HG03432 (cell line): ENCODE data around the gene RSPH9.
"Not testable (repeated sequence)": the region's sequence is repeated elsewhere in the genome, so short reads cannot be mapped to it uniquely, and the experiment has no call there.

Experiments
- ATAC-seq: cut with Tn5 transposase; IDR thresholded peaks from one replicate; pipeline ENCODE4 v1.9.1; 2021; ENCODE audit warnings: mild to moderate bottlenecking, moderate library complexity; ENCODE audit not compliant: unreplicated experiment

Gene RSPH9

DNA sequence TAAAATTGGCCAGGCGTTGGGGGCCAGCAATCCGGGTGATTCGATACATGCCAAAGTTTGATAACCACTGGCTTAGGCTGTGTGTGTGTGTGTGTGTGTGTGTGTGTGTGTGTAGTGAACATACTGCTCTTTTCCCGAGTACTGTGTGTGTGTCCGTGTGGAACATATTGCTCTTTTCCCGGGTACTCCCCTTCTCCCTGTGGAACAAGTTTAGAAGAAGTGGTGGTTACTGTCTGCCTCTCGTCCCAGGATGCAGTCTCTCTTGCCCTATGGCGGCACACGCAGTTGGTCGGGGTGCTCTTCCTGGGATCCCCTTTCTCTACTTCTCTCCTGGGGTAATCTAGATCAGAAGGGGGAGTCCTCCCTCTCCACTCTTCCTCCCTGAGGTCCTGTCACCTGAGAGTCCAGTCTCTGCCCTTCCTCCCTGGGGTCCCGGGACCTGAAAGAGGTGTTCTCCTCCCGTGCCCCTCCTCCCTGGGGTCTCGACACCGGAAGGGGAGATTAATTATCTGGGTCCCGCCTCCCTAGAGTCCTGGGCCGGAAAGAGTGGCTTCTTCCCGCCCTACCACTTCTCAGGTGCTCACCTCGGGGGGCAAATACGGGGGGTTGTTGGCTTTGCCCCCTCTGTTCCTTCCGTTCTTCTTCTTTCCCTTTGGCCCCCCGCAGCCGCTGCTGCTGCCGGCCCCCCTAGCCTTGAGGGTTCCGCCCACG lies 16.3 kb upstream of the RSPH9 start:
- peak; percentile 20 for ATAC-seq

DNA sequence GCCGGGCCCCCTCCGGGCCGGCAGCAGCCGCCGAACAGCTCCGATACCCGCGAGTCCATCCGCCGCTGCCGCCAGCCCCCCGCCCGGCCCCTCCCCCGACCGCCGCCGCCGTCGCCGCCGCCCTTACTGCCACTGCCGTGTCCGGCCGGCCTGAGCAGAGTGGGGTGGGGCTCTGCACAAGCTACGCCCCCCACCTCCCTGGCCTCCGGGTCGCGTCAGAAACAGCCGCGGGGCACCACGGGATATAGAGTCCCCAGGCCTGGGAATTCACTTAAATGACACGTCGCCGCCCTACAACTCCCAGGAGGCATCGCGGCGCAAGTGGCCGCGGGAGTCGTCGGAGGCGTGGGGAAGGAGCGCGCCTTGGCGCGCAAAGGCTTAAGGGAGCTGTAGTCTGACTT lies 15.7 kb upstream of the RSPH9 start, which contains the start of gene GTPBP2:
GTPBP2 (minus strand) TSS at position 161 of the 401 bp plus-strand sequence; CDS start at position 59, 102 bp downstream.
- peak; percentile 84 for ATAC-seq

DNA sequence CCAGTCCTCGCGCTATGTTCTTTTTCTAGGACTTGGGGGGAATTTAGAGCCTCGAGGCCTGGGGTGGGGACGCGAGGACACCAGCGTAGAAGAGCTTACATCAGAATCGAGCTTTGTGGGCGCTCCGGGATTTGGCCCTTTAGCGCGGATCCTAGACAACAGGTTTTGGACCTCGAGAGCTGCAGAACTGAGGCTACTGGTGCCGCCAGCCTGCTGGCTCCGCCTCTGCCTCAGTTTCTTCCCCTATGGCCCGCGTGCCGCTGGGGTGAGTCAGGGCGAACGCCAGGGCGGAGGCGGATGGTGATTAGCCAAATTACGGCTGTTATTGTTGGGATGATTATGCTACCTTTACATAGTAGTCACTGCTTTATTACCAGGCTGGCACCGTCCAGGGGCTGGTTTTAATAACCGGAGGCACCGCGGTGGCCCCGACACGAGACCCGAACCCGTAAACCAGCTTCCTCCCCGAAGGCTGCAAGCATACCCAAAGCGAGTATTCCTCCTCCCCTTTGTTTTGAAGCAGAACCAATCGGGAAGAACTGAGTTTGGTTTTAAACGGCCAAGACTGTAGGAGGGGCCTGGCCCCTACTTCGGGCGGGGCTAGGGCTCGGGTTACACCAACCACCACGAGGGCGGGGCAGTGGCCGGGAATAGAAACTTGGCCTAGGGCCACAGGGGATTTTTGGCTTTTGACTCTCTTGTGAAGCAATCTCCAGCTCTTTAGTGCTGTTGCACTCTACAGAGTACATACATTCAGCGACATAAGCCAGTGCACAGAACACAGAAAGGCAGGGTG lies 15.1 kb upstream of the RSPH9 start:
- ATAC-seq = peak; percentile 70

DNA sequence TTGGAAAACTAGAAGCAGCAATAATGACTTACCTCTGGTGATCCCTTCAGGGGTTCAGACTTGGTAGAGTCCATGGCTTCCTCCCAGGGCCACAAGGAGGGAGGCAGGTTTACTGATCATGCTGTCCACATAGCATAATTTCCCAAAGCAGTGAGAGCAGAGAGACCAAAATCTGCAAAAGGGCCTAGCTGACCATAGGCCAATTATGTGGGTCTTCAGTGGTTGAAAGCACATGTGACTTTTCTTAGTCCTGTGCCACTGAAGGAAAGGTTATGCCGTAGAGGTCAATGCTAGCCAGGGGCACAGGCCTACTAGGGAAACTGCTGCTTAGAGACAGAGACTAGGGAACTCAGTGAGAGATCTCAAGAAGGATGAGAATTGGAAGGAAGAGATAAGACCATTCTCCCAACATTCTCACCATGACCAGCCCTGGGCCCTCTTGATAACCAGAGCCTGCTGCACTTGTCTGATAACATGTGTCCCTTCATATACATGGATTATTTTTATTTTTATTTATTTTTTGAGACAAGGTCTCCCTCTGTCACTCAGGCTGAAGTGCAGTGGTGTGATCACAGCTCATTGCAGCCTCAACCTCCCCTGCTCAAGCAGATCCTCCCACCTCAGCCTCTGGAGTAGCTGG lies 13.7 kb upstream of the RSPH9 start:
- ATAC-seq = no peak

DNA sequence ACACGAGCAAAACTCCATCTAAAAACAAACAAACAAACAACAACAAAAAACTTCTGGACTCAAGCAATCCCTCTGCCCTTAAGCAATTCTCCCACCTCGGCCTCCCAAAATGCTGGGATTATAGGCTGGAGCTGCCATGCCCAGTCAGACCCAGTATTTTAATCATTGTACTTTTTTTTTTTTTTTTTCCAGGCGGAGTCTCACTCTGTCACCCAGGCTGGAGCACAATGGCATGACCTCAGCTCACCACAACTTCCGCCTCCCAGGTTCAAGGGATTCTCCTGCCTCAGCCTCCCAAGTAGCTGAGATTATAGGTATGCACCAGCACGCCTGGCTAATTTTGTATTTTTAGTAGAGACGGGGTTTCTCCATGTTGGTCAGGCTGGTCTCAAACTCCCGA lies 11.8 kb upstream of the RSPH9 start:
- not testable (repeated sequence) for ATAC-seq

DNA sequence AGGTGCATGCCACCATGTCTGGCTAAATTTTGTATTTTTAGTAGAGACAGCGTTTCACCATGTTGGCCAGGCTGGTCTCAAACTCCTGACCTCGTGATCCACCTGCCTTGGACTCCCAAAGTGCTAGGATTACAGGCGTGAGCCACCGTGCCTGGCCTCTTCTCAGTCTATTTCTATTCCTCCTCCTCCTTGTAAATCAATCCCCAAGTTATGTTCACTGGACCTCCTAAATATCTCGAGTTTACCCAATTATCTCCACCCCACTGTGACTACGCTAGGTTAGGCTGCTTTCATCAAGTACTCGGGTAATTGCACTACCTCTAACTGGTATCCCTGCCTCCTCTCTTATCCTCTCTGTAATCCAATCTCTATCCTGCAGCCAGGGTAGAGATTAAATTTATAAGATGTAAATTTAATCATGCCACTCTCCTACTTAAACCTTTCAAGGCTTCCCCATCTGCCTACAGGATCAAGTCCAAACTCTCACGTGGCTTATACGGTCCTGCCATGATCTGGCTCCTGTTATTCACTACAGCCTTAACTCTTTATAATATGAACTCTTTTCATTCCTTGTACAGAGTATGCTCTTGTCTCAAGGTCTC lies 10.0 kb upstream of the RSPH9 start:
- ATAC-seq = no peak

DNA sequence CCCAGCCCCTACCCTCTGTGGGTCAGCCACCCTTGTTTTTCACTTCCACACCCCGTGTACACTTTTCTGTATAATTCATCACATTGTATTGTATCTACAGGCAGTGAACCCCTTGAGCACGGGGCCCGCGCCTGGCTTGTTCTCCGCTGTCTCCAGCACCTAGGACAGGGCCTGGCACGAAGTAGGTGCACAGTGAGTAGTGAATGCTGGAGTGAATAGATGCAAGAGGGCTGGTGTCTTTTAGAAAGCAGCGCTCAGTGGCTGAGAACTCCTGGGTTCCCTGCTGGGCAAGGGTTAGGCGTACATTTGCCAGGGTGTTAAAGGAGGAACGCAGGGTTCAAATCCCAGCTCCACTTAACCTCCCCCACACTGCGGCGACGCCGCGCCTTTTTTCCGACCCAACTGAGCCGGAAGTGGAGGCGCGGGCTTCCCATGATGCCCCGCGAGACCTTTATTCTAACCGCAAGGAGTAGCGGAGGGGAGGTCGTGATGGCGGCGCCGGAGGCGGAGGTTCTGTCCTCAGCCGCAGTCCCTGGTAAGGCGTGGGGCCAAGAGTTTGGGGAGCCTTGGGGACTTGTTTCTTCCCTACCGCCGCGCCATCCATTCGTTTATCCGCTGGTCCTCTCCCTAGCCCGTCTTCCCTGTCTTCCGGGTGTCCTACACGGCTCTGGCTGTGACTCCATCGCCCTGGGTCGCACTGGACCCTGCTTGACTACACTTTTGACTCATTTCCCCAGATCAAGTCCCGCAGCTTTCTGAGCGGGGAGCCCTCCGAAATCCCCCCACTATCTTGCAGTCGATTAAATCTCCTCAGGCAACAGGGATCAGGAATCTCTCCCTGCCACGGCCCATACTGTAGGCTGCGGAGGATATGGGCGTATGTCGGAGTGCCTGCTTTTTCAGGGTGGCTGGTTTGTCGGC lies 9.2 kb upstream of the RSPH9 start, which contains the start of gene MAD2L1BP:
MAD2L1BP (plus strand) TSS at position 454 of the 921 bp plus-strand sequence; CDS start at position 490, 36 bp downstream.
- peak; percentile 88 for ATAC-seq

DNA sequence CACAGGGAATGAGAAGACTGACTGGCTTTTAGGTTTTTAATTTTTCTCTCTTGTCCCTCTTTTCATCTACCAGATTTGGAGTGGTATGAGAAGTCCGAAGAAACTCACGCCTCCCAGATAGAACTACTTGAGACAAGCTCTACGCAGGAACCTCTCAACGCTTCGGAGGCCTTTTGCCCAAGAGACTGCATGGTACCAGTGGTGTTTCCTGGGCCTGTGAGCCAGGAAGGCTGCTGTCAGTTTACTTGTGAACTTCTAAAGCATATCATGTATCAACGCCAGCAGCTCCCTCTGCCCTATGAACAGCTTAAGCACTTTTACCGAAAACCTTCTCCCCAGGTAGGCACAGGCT lies 8.6 kb upstream of the RSPH9 start:
- peak; percentile 3 for ATAC-seq

DNA sequence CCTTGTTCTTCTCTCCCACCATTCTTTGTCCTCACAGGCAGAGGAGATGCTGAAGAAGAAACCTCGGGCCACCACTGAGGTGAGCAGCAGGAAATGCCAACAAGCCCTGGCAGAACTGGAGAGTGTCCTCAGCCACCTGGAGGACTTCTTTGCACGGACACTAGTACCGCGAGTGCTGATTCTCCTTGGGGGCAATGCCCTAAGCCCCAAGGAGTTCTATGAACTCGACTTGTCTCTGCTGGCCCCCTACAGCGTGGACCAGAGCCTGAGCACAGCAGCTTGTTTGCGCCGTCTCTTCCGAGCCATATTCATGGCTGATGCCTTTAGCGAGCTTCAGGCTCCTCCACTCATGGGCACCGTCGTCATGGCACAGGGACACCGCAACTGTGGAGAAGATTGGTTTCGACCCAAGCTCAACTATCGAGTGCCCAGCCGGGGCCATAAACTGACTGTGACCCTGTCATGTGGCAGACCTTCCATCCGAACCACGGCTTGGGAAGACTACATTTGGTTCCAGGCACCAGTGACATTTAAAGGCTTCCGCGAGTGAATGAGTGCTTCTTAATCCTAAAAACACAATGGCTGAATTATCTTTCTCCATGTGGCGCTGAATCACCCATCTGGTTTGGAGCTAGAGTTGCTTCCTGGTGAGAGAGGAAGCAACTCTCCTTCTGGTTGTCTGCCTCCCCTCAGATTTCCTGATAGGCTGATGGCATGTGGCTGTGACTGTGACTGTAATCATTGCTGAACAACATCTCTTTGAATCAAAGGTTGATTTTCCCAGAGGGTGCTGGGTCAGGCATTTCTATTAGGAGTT lies 4.6 kb upstream of the RSPH9 start:
- ATAC-seq = no peak

DNA sequence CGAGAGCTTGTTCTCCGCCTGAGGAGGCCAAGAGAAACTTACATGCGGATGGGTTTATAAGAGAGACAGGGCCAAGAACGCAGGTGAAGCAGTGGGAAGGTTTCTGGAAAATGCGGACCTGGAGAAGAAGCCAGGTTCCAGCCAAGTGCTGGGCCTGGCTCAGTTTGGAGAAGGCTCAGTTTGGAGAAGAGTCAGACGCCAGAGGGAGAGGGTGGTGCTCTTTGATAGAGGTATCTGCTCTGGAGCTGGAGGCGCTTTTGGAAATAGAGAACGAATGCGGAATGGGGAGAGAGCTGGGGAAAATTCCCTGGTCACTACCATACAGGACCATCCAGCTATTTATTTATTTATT lies 753 bp downstream of the RSPH9 start:
- no peak for ATAC-seq

DNA sequence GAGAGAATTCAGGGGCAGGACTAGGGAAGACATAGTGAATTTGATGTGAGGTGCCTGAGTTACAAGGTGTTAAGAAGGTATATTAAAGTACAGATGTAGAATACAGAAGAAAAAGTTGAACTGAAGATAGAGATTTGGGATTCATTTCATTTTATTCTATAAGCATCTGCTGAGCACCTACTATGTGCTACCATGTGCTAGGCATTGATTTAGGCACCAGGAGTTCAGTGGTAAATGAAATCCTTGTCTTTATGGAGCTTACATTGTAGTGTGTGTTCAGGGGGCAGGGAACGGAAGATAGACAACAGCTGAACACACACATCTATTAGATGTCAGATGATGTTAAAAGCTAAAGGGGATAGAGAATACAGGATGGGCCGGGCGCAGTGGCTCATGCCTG lies 2.8 kb downstream of the RSPH9 start:
- ATAC-seq = no peak

DNA sequence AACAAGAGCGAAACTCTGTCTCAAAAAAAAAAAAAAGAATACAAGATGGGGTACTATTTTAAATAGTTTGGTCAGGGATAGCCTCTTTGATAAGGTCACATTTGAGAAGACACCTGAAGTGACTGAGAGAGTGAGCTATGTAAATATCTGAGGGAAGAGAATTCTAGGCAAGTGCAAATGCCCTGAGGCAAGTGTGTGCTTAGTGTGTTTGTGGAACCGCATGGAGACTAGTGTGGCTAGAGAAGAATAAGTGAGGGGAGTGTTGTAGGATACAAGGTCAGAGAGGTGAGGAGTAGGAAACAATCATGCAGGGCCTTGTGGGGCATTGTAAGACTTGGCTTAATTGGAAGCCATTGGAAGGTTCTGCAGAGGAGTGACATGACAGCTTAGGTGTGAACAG lies 3.4 kb downstream of the RSPH9 start:
- no peak for ATAC-seq

DNA sequence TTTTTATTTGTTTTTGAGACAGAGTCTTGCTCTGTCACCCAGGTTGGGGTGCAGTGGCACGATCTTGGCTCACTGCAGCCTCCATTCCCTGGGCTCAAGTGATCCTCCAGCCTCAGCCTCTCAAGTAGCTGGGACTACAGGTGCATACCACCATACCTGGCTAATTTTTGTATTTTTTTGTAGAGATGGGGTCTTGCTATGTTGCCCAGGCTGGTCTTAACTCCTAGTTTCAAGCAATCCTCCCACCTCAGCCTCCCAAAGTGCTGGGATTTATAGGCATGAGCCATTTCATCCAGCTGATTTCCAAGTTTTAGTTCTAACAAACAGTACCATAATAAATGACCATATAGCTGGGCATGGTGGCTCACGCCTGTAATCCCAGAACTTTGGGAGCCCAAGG lies 8.0 kb downstream of the RSPH9 start:
- ATAC-seq = not testable (repeated sequence)

DNA sequence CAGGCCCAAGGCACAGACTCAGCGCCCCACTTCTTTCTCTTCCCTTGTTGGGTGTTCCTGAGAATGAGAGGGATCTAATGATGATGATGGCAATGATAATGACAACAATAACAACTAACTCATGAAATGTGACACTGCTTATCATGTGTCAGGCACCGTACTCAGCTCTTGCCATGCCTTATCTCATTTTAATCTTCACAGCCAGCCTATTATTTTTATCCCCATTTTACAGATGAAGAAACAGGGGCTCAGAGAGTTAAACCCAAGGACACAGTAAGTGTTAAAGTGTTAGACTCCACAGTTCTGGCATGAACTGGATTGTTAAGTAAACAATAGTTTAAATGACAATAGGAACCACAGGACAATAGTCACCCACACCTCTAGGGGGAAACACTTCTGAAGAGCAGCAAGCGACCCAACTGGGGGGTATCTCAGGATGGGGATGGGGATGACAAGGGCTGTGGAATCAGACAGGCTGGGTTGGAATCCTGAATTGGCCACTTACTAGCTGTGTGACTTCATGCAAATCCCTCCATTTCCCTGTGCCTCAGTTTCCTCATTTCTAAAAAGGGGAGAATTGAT lies 12.5 kb downstream of the RSPH9 start:
- no peak for ATAC-seq

DNA sequence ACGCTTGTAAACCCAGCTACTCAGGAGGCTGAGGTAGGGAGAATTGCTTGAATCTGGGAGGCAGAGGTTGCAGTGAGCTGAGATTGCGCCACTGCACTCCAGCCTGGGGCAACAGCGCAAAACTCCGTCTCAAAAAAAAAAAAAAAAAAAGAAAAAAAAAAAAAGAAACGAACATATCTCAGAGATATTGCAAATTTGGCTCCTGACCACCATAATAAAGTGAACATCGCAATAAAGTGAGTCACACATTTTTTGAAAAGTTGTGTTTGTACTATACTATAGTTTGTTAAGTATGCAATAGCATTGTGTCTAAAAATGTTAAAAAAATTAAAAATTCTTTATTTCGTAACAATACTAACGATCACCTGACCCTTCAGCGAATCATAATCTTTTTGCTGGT lies 13.3 kb downstream of the RSPH9 start:
- ATAC-seq = no peak

DNA sequence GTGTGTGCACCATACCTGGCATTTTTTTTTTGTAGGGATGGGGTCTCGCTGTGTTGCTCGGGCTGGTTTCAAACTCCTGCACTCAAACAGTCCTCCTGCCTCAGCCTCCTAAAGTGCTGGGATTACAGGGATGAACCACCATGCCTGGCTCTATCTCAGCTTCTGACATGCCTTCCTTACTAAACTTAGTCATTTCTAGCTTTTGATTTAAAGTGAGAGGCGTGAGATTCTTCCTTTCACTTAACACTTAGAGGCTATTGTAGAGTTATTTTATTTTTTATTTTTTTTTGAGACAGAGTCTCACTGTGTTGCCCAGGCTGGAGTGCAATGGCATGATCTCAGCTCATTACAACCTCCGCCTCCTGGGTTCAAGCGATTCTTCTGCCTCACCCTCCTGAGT lies 18.1 kb downstream of the RSPH9 start:
- not testable (repeated sequence) for ATAC-seq

DNA sequence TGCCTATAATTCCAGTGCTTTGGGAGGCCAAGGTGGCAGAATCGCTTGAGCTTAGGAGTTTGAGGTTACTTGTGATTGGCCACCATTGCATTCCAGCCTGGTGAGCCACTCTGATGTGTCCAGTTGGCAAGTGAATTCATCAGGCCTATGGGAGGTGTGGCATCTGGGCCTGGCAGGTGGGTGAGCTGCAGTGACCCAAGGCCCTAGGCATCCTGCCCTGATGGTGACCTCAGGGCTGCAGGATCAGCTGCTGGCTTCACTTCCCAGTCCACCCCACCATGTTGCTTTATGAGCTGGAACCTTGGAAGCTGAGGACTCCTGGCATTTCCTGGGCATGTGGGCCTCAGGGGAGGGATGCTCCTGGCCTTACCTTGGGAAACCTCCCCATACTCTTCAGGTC lies 20.5 kb downstream of the RSPH9 start:
- no peak for ATAC-seq

DNA sequence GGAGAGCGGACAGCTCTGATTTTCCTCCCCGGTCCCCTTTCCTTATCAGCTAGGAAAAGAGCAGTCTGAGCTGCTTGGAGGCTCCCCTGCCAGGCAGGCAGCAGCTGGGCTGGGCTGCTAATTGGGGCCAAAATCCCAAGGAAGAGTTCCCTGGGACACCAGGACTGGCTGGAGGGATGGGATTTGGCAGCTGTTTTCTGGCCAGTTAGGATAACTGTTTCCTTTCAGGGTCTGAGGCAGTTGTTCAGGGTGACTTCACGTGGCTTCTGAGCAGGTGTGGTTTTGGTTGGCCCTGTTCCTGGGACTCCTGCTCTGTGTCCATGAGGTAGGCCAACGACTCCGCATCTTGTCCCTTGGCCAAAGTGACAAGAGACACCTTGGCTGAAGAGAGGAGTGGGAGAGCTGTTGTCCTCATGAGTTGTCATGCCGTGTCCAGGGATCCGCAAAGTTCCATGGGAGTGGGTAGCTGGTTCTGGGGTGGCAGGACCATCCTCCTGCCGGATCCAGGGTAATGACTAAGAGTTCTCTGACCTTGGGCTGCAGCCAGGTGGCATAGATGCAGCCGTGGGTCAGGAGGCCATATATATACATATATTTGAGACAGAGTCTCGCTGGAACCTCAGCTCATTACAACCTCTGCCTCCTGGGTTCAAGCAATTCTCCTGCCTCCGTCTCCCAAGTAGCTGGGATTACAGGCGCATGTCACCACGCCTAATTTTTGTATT lies 21.5 kb downstream of the RSPH9 start:
- ATAC-seq = no peak
